Central memory CD4-positive, alpha-beta T cell (primary cell): Measurements from ENCODE around the gene GPS1.

Experiments used
- DNase-seq: peaks from one replicate; pipeline ENCODE4 v3.0.0; 2022

The GPS1 gene

GRCh38 chr17:82091264-82092066 lies 39.8 kb downstream of the GPS1 start:
- no peak for DNase-seq

- no peak for DNase-seq
Observed at GRCh38 chr17:82092094-82092586, 40.4 kb downstream of the GPS1 start.

- no peak for DNase-seq
Observed at GRCh38 chr17:82092628-82092994, 40.9 kb downstream of the GPS1 start.

GRCh38 chr17:82092995-82093751 lies 41.5 kb downstream of the GPS1 start:
- no peak for DNase-seq

- no peak for DNase-seq
Observed at GRCh38 chr17:82094931-82095776, 43.5 kb downstream of the GPS1 start.

GRCh38 chr17:82095777-82096708 lies 44.3 kb downstream of the GPS1 start:
- DNase-seq, result no peak

- no peak for DNase-seq
Observed at GRCh38 chr17:82096709-82097183, 45.0 kb downstream of the GPS1 start.

- no peak for DNase-seq
Observed at GRCh38 chr17:82097184-82097918, 45.7 kb downstream of the GPS1 start.

- DNase-seq, result no peak
Observed at GRCh38 chr17:82097919-82098168, 46.1 kb downstream of the GPS1 start.

- DNase-seq, result peak; percentile 87
Observed at GRCh38 chr17:82098169-82098938, 46.7 kb downstream of the GPS1 start, which contains the start of gene FASN. Gene FASN (minus strand): TSS chr17:82098236. CDS start chr17:82096445, 1,791 bp downstream.

- DNase-seq, result no peak
Observed at GRCh38 chr17:82098939-82099763, 47.5 kb downstream of the GPS1 start.

- no peak for DNase-seq
Observed at GRCh38 chr17:82100502-82101298, 49.0 kb downstream of the GPS1 start.

GRCh38 chr17:82101301-82101715 lies 49.6 kb downstream of the GPS1 start:
- DNase-seq, result no peak

- no peak for DNase-seq
Observed at GRCh38 chr17:82101767-82102679, 50.3 kb downstream of the GPS1 start.

- no peak for DNase-seq
Observed at GRCh38 chr17:82103553-82104451, 52.1 kb downstream of the GPS1 start.

- DNase-seq, result no peak
Observed at GRCh38 chr17:82104797-82105416, 53.2 kb downstream of the GPS1 start.
